Activated effector memory CD4-positive, alpha-beta T cell treated with anti-CD3 and anti-CD28 coated beads, Interleukin-2, amount 50 U/mL, for 16 hours (primary cell): Measurements from ENCODE around the gene ANKS1A.

Source experiments
- DNase-seq: peaks from one replicate; pipeline ENCODE4 v3.0.0-alpha.2; 2020

Gene ANKS1A

DNA sequence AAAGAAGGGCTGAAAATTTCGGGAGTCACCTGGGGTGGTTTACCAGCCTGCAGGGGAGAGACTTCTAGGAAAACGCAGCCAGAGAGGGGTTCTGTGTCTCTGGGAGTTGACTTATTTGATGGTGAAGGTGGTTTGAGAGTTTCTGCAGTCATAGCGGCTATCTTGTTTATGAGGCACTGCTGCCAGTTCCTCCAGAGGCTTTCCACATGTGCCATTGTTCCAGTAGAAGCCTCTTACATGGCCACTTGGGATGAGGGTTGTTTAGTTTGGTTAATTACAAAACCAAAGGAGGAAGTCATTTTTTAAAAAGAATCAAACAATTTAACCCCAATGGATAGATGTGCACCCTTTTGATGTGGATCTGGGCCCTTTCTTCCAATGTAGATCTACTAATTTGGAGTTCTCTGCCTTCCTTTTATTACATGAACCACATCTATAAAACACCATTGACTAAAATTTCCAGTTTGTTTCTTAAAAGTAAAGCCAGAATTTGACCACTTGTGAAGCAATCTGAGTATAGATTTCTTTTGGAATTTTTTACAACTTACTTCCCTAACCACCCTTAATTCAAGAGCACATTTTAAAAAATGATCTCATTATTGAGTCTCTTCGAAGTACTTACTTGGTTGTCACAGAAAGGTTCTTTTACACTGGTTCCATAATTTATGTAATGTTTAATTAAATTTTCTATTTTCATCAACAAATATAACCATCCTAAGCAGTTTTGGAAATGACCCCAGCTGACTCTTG is 154.5 kb downstream of the ANKS1A start:
- DNase-seq: no peak

- DNase-seq: no peak
Measured at GRCh38 chr6:35044145-35044745, 155.2 kb downstream of the ANKS1A start.

DNA sequence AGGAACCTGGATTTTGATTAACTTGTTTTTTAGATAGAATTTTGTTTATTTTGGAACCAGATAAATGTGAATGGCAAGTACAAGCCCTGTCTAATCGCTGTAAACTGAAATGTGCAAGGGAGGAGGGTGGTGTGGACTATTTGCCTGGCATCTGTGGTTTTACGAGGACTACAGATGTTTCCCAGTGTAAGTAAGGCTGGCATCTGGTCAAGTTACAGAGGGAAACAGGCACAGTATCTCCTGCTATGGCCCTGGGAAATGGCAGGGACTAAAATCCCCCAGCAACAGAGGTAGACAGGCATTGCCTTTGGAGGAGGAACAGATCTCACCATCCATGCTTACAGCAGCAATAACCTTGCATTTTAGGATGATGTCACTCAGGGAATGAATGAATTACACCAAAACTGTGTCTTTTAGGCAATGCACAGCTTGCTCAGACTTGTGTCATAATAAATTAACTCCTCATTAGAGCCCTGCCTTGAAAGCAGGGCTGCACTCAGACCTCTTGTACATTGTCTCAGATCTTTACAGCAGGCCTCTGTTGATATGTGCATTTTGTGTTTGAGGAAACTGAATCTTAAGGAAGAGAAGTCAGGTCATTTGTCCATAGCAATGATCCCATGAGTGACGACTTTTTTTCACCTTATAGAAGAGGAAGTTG is 155.8 kb downstream of the ANKS1A start:
- no peak for DNase-seq

DNA sequence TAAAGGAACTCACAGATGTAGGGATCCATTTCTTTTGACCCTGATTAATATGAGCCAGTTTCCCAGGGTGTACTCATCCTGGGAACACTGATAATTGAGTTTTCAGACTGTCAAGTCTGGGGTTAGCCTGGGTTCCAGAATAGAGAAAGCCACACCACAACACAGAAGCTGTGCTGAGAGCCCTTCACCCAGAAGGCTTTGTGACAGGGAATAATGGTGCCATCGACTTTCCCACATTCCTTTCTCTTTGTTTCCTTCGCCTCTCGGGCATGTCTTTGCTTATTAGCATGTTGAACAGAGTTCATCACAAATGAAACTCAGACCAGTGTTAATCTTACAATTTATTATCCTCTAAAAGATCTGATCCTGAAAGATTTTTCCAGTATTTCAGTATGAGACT is 157.0 kb downstream of the ANKS1A start:
- DNase-seq: no peak

GRCh38 chr6:35046862-35047261 is 157.8 kb downstream of the ANKS1A start:
- no peak for DNase-seq

DNA sequence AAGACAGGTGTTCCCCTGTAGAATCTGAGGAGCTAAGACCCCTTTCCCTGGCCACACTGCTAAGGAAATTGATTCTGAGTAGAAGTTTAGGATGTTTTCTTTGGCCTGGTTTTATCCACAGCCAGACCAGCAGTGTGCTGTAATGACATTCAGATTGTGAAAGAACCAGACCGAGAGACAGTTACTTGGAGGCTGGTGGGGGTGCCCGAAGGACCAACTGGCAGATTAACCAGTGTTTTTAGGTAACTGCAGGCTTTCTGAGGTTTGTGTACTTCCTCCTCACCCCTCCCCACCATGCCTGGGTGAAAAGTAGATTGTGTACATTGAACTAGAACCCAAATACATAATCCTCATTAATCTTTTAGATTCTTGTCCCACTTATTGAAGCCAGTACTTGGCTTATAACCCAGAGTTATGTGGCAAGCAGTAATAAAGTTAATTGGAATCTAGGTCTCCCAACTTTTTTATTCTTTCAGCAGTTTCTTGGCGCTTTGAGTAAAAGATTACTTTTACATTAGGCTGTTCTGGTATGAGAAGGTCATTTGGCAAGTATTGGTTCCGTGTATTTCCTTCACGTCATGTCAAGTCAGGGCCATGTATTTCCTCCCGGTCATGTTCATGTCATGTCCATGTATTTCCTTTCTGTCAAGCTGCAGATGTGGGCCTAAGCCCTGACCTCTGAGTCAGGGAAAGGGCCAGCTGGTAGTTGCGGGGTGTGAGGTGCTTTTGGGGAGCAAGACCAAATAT is 158.4 kb downstream of the ANKS1A start:
- no peak for DNase-seq

DNA sequence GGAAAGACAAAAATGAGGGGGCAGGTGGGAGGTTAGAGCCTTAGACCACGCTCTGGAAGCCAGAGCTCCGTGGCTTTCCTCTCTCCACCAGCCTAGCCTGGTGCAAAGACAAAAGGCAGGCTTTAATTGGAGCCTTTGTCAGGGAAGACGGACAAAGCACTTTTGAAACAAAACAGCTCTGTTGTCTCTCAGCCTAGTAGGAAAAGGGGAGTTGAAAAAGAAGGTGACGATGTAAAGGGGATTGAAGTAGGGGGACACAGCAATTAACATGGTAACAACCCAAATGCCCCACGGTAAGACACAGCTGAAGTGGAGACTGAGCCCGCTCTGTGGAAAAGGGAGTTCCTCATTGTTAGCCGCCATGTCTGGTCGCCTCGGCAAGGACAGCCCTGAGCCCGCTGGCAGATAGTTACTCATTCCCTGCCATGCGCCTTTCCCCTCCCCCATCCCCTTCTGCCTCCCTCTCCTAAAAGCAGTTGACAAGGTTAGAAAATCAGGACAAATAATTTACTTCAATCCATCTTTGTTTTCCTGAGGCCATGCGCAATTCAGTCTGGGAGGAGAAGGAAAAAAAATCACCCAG is 159.1 kb downstream of the ANKS1A start:
- DNase-seq: no peak

- DNase-seq: peak; percentile 65
Measured at GRCh38 chr6:35048631-35049083, 159.6 kb downstream of the ANKS1A start.

- DNase-seq: peak; percentile 44
Measured at GRCh38 chr6:35049156-35049735, 160.2 kb downstream of the ANKS1A start.

DNA sequence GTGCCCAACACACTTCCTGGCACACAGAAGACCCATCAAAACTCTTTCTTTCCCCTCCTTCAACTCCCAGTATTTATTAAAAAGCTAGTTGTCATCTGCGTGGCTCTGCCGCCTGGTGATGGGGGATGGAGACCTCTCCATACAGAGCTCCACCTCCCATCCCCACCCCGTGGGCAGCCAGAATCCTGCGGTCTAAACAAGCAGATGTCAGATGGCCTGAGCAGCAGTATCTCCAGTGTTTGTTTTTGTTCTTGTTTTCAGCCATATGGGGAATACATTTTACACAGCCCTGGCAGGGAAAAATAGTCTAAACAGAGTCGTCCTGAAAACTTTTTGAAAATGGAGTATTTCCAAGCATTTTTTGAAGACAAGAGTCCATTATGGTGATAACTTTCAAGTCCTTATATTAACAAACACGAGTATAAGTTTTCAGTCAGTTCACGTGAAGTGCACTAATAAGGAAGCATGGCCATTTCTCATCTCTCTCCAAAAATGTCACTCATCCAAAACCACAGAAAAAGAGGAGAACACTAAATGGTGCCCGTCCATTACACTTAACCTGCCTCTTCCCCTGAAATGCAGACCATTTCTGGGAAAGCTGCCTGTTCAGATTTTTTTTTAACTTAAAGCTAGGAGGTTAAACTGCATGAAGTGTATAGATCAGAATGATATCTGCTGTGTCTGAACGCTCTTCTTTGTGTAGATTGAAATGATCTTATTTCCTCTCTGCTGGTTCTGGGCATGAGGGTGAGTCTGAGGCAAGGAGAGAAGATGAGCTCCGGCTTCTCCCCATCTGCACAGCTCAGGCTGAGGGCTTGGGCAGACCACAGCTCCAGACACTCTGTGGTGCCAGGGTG is 161.1 kb downstream of the ANKS1A start:
- DNase-seq: peak; percentile 12

GRCh38 chr6:35050757-35051330 is 161.8 kb downstream of the ANKS1A start:
- peak; percentile 34 for DNase-seq

DNA sequence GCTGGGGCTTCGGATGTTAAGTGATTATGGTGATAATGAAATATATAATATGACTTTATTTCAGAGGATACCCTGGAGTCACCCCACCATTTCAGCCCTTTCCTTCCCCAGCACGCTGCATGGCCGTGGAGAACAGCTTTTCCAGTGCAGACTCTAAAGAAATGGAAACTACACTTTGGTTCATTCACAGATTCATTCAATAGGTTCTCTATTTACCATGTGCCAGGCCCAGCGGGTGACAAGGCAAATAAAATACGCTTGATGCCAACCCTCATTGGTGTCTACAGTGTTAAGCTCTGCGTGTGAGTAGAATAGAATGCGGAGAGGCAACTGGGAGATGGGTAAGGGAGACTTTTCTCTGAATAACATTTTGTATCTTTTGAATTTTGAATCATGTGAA is 162.3 kb downstream of the ANKS1A start:
- DNase-seq: no peak

- peak; percentile 13 for DNase-seq
Measured at GRCh38 chr6:35051997-35052583, 163.0 kb downstream of the ANKS1A start.

DNA sequence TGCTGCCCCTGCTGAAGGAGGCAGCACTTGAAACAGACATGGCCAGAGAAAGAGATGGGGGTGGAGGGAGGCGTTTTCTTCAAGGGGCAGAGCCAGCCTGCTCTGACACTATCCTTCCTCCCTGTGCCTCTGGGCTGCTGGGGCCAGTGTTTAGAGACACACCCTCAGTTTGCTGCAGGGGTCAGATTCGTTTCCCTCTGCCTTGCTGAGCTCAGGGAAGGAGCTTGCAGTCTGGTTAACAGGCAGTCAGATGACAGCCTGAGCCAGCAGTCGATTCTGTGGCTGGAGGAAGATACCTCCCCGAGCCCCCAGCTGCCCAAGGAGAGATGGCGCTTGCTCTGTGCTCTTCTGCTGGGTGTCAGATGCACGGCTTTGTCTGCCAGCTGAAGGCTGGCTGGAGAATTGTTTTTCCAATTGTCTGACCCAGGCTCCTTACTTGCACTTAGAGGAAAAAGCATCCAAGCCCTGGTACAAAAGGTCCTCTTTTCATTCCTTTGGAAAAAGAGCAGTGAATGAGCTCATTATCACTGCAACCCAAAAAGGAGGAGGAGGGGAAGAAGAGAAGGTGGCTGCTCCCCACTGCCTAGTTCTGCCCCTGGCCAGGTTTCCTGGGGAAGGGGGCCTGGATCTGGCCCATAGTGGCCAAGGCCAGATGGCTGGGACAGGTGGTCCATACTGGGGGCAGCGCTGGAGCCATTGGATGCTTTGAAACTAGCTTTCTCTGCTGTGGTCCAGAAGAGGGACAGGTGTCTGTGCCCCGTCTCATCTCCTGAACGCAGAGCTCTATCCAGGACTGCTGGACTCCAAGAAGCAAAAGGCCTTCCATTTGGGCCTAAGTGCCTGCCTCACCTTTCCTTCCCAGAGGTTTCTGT is 163.9 kb downstream of the ANKS1A start:
- DNase-seq: peak; percentile 37

- DNase-seq: peak; percentile 53
Measured at GRCh38 chr6:35053701-35054100, 164.6 kb downstream of the ANKS1A start.

GRCh38 chr6:35054106-35054742 is 165.2 kb downstream of the ANKS1A start:
- DNase-seq: peak; percentile 2

DNA sequence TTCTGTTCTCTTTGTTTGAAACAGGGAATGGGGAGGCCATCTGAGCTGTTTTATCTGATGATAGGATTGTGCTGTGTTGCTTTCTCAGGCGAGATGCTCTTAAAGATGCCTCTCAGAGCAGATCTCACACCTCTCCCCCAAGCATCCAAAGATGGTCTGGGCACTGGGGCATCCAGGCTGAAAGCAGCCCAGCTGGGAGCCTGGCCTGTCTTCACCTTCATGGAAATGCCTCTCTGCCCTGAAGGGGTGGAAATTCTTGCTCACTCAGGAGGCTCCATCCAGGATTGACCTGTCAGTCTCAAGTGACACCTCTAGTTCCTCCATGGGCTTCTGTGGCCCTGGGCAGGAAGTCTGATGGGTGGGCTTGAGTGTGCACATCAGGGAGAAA is 165.7 kb downstream of the ANKS1A start:
- DNase-seq: no peak

DNA sequence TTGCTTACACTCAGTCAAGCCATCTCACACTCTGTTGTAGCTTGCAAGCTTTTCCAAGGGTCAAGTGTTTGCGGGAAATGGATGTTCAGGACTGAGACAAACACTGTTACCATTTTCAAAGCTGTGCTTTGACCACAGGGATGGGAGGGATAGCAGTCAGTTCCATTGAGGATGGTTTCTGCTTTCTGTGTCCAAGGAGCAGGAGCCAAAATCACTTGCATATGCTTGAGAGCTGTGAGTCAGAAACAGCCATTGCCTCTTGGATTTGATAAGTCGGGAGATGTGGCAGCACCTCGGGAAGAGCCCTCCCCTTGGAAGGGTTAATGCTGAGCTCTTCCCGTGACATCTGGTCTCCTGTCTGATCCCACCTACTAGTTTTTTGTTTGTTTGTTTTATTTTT is 166.8 kb downstream of the ANKS1A start:
- no peak for DNase-seq

- no peak for DNase-seq
Measured at GRCh38 chr6:35056952-35057351, 167.9 kb downstream of the ANKS1A start.
